GM15510 (cell line): Measurements from ENCODE around the gene ERI2.

ENCODE experiments used
- POLR2A ChIP-seq: IDR thresholded peaks from 3 replicates; pipeline ENCODE4 v1.6.1; 2011; ENCODE audit warnings: borderline replicate concordance; ENCODE audit not compliant: insufficient read length; ENCODE audit errors: extremely low read depth

The ERI2 gene

DNA sequence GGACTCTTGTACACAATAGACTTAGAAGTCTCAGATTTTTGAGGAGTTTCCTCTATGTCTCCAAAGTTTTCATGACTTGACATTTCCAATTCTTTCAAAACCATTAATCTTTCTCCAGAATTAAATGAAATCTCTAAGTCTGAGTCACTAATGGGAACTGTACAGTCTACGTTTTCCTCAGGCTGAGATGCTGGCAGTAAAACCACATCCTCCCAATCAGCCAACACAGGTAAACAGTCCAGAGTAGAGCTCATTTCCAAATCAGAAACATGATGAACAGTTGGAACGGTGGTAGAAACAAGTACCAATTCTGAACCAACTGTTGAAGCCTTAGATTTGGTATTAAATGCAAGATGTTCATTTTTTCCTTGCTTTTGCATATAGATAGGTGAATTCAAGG is 7.9 kb downstream of the ERI2 start:
- no peak for TF ChIP-seq POLR2A

GRCh38 chr16:20791923-20792612 is 14.2 kb downstream of the ERI2 start:
- TF ChIP-seq POLR2A: no peak

- no peak for TF ChIP-seq POLR2A
Measured at GRCh38 chr16:20789130-20789529, 17.1 kb downstream of the ERI2 start.

GRCh38 chr16:20784204-20784603 is 22.1 kb downstream of the ERI2 start:
- TF ChIP-seq POLR2A: no peak

DNA sequence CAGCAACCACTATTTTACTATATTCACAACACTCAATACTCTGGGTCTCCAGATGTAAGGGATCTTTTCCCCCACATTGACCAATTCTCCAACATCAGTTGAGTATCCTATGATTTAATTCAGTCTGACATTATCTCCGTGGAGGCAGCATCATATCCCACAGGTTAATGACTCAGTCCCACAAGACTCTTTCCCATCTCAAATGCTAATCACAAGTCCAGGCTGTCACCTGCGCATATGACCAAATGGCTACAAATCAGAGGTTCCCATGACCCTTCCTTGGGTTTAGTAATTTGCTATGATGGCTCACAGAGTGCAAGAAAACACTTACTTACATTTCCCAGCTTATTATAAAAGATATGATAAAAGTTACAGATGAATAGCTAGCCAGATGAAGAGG is 23.8 kb downstream of the ERI2 start:
- TF ChIP-seq POLR2A: no peak

DNA sequence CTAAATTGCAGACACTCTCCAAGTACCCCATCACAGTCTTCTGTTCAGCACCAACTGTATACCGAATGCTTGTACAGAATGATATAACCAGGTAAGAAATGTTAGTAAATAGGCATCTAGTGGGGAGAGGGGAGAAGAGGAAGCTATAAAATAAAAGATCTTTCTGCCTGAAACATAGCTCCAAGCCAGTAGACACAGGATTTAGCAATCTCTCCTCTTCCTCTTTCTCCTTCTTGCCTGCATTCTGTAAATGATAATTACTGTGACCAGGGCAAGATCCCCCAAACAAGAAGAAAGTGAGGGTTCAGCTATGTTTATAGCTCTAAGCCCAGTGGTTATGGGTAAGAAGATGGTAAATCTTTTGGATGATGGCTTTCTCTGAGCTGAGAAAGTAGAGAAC is 24.6 kb downstream of the ERI2 start:
- TF ChIP-seq POLR2A: no peak

DNA sequence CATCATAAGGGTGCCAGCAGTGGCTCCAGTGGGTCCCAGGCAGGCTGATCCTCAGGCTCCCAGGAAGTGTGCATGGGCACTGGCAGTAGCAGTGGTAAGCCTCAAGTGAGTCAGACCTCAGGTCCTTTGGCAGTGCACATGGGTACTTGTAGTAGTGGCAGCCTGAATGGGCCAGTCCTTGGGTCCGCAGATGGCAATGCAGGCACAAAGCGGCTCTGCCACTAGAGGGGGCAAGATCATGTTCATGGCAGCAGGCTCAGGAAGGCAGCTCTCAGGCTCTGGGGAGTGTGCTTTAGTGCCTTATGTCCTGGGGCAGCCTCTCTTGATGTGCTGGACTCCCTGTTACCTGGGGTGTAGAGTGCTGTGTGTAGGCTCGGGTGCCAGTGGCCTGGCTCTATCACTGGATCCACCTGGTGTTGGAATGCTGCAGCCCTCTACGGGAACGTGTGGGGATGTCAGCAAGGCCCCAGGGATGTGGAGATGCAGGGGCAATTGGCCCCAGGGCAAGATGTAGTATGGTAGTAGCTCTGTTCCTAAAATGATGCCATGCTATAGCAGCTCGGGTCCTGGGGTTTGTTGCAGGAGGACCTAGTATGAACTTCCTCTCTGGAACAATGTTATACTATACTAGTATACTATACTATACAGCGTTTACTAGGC is 31.4 kb downstream of the ERI2 start:
- no peak for TF ChIP-seq POLR2A

GRCh38 chr16:20773679-20774078 is 32.6 kb downstream of the ERI2 start:
- no peak for TF ChIP-seq POLR2A

- TF ChIP-seq POLR2A: no peak
Measured at GRCh38 chr16:20768818-20769217, 37.5 kb downstream of the ERI2 start.

DNA sequence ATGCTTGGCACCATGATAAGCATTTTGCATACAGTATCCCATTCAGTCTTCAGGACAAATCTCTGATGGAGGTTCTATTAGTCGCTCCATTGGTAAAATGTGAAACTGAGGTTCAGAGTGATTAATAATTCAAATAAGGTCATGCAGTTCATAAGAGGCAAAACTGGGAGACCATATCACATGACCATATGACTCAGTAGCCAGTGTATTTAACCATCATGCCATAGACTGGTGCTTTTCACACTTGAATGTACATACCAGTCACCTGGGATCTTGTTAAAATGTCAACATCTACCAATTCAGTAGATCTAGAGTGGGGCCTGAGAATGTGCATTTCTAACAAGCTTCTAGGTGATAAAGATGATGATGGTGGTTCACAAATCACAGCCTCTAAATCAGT is 38.2 kb downstream of the ERI2 start:
- TF ChIP-seq POLR2A: no peak

GRCh38 chr16:20767577-20767976 is 38.7 kb downstream of the ERI2 start:
- TF ChIP-seq POLR2A: no peak

- TF ChIP-seq POLR2A: no peak
Measured at GRCh38 chr16:20766294-20766693, 40.0 kb downstream of the ERI2 start.

DNA sequence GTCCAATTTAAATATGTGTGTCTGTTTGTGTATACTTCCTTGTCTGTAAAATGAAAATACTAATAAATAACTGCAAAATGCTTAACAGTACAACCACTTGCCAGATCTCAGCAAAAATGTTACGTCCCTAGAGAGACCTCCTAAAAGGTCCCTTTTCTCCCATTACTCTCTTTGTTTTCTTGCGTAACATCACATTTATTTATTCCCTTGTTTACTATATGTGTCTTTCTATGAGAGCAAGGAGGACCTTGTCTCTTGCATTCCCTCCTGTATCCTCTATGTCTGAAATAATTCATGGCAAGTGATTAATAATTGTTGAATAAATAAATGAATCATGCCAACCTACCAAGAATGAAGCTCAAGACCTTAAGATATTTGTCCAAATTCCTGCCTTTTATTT is 40.5 kb downstream of the ERI2 start:
- TF ChIP-seq POLR2A: no peak

GRCh38 chr16:20763461-20764232 is 42.6 kb downstream of the ERI2 start, which contains the start of gene ACSM3:
ACSM3 (plus strand) TSS chr16:20764014; CDS start chr16:20770035, 6,021 bp downstream.
- TF ChIP-seq POLR2A: peak; percentile 15

DNA sequence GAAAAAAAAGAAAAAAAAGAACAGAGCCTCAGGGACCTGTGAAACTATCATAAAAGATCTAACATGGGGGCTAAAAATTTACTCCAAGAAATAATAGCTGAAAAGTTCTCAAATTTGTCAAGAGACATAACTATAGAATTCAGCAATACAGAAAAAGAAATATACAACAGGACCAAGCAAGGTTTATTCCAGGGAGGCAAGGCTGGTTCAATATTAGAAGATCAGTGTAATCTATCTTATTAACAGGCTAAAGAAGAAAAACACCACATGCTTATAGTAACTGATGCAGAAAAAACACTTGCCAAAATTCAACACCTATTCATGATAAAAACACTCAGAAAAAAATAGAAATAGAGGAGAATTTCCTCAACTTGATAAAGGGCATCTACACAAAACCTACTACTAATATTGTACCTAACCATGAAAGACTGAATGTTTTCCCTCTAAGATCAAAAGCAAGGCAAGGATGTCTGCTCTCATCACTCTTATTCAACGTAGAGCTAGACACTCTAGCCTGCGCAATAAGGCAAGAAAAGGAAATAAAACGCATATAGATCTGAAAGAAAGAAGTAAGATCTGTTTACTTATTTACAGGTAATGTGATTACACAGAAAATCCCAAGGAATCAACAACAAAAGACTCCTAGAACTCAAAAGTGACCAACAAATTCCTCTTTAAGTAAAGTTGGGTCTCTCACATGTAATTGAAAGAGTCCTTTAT is 43.7 kb downstream of the ERI2 start:
- no peak for TF ChIP-seq POLR2A
